CD4-positive, alpha-beta memory T cell (primary cell): Measurements from ENCODE around the gene ZNF568. TPM values are rescaled to one million over a fixed set of nuclear protein-coding genes. Genes with fewer than 3 reads are reported as not detected.

Experiments used
- CTCF ChIA-PET: fragments of 350-600 bp; sonication (Branson Sonifier 250); formaldehyde crosslinking; loops from one replicate; lab custom pipeline; 2021; ENCODE audit warnings: inconsistent platforms; ENCODE audit not compliant: partially characterized antibody; lab: Charles Lee
- POLR2A ChIA-PET: fragments of 350-600 bp; sonication (Branson Sonifier 250); formaldehyde crosslinking; loops from one replicate; lab custom pipeline; 2021; ENCODE audit not compliant: partially characterized antibody; lab: Charles Lee
- DNase-seq, 5 donors: peaks; one replicate each; pipeline versions ENCODE4 v3.0.0 to v3.0.0-alpha.2; 2020 to 2022; ENCODE audit warnings: mixed read lengths in 1 of 5
- H3K27ac ChIP-seq: one replicate; pipeline ENCODE4 v1.7.0; 2013; ENCODE audit warnings: low read depth, low read length
- H3K27me3 ChIP-seq: 2 replicates; pipeline ENCODE4 v1.7.0; 2013; ENCODE audit warnings: mild to moderate bottlenecking, low read length, moderate library complexity; ENCODE audit not compliant: insufficient read depth
- H3K36me3 ChIP-seq: 2 replicates; pipeline ENCODE4 v1.7.0; 2013; ENCODE audit warnings: mild to moderate bottlenecking, low read length, moderate library complexity; ENCODE audit not compliant: insufficient read depth
- H3K4me1 ChIP-seq: 2 replicates; pipeline ENCODE4 v1.7.0; 2013; ENCODE audit warnings: mild to moderate bottlenecking, low read length, moderate library complexity; ENCODE audit not compliant: insufficient read depth
- H3K4me3 ChIP-seq, 2 donors: one replicate each; pipeline ENCODE4 v1.7.0; 2013; ENCODE audit warnings: low read length in 2 of 2, mild to moderate bottlenecking in 1 of 2
- H3K9me3 ChIP-seq, 2 donors: one replicate each; pipeline ENCODE4 v1.7.0; 2013; ENCODE audit warnings: low read length in 2 of 2, control low read depth in 1 of 2; ENCODE audit not compliant: control insufficient read depth in 1 of 2
- H3K27ac Mint-ChIP-seq, 7 donors: one replicate each; pipeline ENCODE4 v1.8.0; 2020 to 2021; ENCODE audit warnings: mixed read lengths in 7 of 7, mild to moderate bottlenecking in 6 of 7, inconsistent platforms in 3 of 7, moderate library complexity in 3 of 7
- H3K27me3 Mint-ChIP-seq, 2 donors: one replicate each; pipeline ENCODE4 v1.8.0; 2020 to 2021; ENCODE audit warnings: mixed read lengths in 2 of 2
- H3K36me3 Mint-ChIP-seq, 2 donors: one replicate each; pipeline ENCODE4 v1.8.0; 2020 to 2021; ENCODE audit warnings: mixed read lengths in 2 of 2, inconsistent platforms in 1 of 2, mild to moderate bottlenecking in 1 of 2
- H3K4me1 Mint-ChIP-seq, 4 donors: one replicate each; pipeline ENCODE4 v1.8.0; 2020 to 2021; ENCODE audit warnings: mixed read lengths in 4 of 4, mild to moderate bottlenecking in 1 of 4
- H3K4me3 Mint-ChIP-seq, 8 donors: one replicate each; pipeline ENCODE4 v1.8.0; 2020 to 2021; ENCODE audit warnings: mixed read lengths in 8 of 8, mild to moderate bottlenecking in 7 of 8, moderate library complexity in 6 of 8, inconsistent platforms in 3 of 8
- H3K9me3 Mint-ChIP-seq, 8 donors: one replicate each; pipeline ENCODE4 v1.8.0; 2020 to 2021; ENCODE audit warnings: mixed read lengths in 8 of 8, mild to moderate bottlenecking in 5 of 8, inconsistent platforms in 3 of 8, moderate library complexity in 1 of 8
- intact Hi-C: fragments of 100-400 bp; cut with micrococcal nuclease; formaldehyde crosslinking; loops from one replicate; pipeline ENCODE4 v1.15.1; 2023
- polyA plus RNA-seq, 2 donors: library from polyadenylated mRNA; unstranded; fragments of 300-500 nt; fragmentation: Illumina TruSeq; gene quantifications; one replicate each; pipeline ENCODE4 v1.2.3, GENCODE V29; 2021
- total RNA-seq, 2 experiments: library from RNA; stranded (reverse); gene quantifications; one replicate each; pipeline ENCODE4 v1.2.3, GENCODE V29; 2021

Gene ZNF568
- total and polyA plus RNA-seq, 4 experiments from 2014 or later: 7.6 to 20.3 (median 14.9) TPM

DNA sequence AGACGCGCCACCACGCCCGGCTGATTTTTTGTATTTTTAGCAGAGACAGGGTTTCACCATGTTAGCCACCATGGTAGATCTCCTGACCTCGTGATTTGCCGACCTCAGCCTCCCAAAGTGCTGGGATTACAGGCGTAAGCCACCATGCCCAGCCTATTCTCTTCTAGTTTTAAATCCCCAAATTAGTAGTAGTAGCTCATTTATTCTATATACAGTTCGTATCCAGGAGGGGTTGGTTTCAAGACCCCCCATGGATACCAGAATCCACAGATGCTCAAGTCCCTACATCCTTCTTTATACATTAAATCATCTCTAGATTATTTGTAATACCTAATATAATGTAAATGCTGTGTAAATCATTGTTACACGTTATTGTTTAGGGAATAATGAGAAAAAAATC is 2.0 kb downstream of the ZNF568 start:
- ChIA-PET POLR2A (no interaction called here), CTCF (no interaction called here)
- no peaks in the 10 kb centered on the region for H3K27me3 Mint-ChIP-seq
- peaks cover 64 to 65% of the 10 kb centered on the region in 2 donors for H3K36me3 Mint-ChIP-seq
- Histone ChIP-seq H3K4me3 (no peak overlapping the region), H3K27ac (no peak overlapping the region), H3K4me1 (peaks cover 14% of the 10 kb centered on the region), H3K9me3 (no peaks in the 10 kb centered on the region), H3K27me3 (no peaks in the 10 kb centered on the region), H3K36me3 (peaks cover 14% of the 10 kb centered on the region)
- intact Hi-C loops: no loop called here
- peak overlapping the region in 3 of 7 donors; percentile 22 to 74 (median 57) for H3K27ac Mint-ChIP-seq
- peaks cover 2 to 36% (median 15%) of the 10 kb centered on the region in 8 donors for H3K9me3 Mint-ChIP-seq
- DNase-seq: no peak
- peak overlapping the region in 5 of 8 donors; percentile 42 to 51 (median 48) for H3K4me3 Mint-ChIP-seq
- H3K4me1 Mint-ChIP-seq: peaks cover 19 to 39% (median 28%) of the 10 kb centered on the region in 4 donors

GRCh38 chr19:36931684-36932083 is 15.6 kb downstream of the ZNF568 start:
- H3K27ac Mint-ChIP-seq: no peak overlapping the region
- Histone ChIP-seq H3K9me3 (peaks cover 0 to 8% of the 10 kb centered on the region in 2 donors), H3K36me3 (peaks cover 5% of the 10 kb centered on the region), H3K27me3 (no peaks in the 10 kb centered on the region), H3K4me1 (no peaks in the 10 kb centered on the region), H3K27ac (no peak overlapping the region), H3K4me3 (no peak overlapping the region)
- peaks cover 3 to 82% (median 60%) of the 10 kb centered on the region in 8 donors for H3K9me3 Mint-ChIP-seq
- ChIA-PET POLR2A (no interaction called here), CTCF (interaction anchor here (1.7 kb wide), 1 partner anchor 15 kb away, joined by 5 read pairs; no protein-coding TSS in a partner anchor)
- intact Hi-C loops: no loop called here
- DNase-seq: no peak
- no peak overlapping the region for H3K4me3 Mint-ChIP-seq
- peaks cover 69 to 84% of the 10 kb centered on the region in 2 donors for H3K36me3 Mint-ChIP-seq
- no peaks in the 10 kb centered on the region for H3K27me3 Mint-ChIP-seq
- no peaks in the 10 kb centered on the region for H3K4me1 Mint-ChIP-seq

DNA sequence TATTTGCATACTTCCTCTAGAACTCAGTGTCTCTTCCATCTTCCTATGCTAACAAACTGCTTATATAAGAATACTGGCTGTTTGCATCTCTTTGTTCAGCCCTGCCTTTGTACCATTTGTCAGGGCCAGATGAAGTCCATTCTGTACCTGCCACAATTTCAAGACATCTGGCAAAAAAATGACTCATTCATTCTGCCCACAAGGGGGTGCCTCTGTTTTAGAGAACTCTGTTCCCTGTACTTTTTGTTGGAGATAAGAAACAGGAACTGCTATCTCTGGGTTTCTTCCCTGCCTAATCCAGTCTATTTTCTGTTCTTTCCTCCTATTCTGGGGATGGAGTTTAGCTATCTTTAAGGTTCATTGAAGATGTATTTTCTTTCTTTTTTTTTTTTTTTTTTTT is 23.0 kb downstream of the ZNF568 start:
- Mint-ChIP-seq H3K4me1 (peaks cover 0 to 1% (median 0%) of the 10 kb centered on the region in 4 donors), H3K9me3 (peaks cover 4 to 95% (median 75%) of the 10 kb centered on the region in 8 donors), H3K27me3 (no peaks in the 10 kb centered on the region), H3K27ac (no peak overlapping the region), H3K4me3 (no peak overlapping the region), H3K36me3 (peaks cover 80 to 95% of the 10 kb centered on the region in 2 donors)
- Histone ChIP-seq H3K4me1 (no peaks in the 10 kb centered on the region), H3K27me3 (no peaks in the 10 kb centered on the region), H3K9me3 (no peaks in the 10 kb centered on the region), H3K4me3 (no peak overlapping the region), H3K27ac (no peak overlapping the region), H3K36me3 (peaks cover 46% of the 10 kb centered on the region)
- CTCF ChIA-PET: no interaction called here
- POLR2A ChIA-PET: no interaction called here
- intact Hi-C loops: no loop called here
- DNase-seq: no peak

GRCh38 chr19:36950335-36951119 is 34.4 kb downstream of the ZNF568 start:
- intact Hi-C loops: no loop called here

GRCh38 chr19:36962346-36962745 is 46.2 kb downstream of the ZNF568 start:
- Mint-ChIP-seq H3K27me3 (no peaks in the 10 kb centered on the region), H3K4me1 (no peaks in the 10 kb centered on the region), H3K27ac (no peak overlapping the region), H3K9me3 (peaks cover 2 to 82% (median 53%) of the 10 kb centered on the region in 8 donors), H3K36me3 (peaks cover 22 to 29% of the 10 kb centered on the region in 2 donors), H3K4me3 (no peak overlapping the region)
- Histone ChIP-seq H3K27ac (no peak overlapping the region), H3K4me3 (peak overlapping the region in 1 of 2 donors; percentile 17), H3K27me3 (no peaks in the 10 kb centered on the region), H3K36me3 (no peaks in the 10 kb centered on the region), H3K9me3 (peaks cover 0 to 12% of the 10 kb centered on the region in 2 donors), H3K4me1 (no peaks in the 10 kb centered on the region)
- intact Hi-C loops: no loop called here
- DNase-seq: no peak
- CTCF ChIA-PET: interaction anchor here (0.7 kb wide), 1 partner anchor 770 kb away, joined by 3 read pairs; no protein-coding TSS in a partner anchor
- POLR2A ChIA-PET: no interaction called here

More at GRCh38 chr19:36950335-36951119, 34.4 kb downstream of the ZNF568 start:
- H3K27ac Mint-ChIP-seq: no peak overlapping the region
- Histone ChIP-seq H3K36me3 (peaks cover 7% of the 10 kb centered on the region), H3K27me3 (no peaks in the 10 kb centered on the region), H3K4me3 (no peak overlapping the region), H3K4me1 (no peaks in the 10 kb centered on the region), H3K27ac (no peak overlapping the region), H3K9me3 (peaks cover 0 to 38% of the 10 kb centered on the region in 2 donors)
- DNase-seq: no peak
- H3K36me3 Mint-ChIP-seq: peaks cover 53 to 58% of the 10 kb centered on the region in 2 donors
- peaks cover 0 to 90% (median 68%) of the 10 kb centered on the region in 8 donors for H3K9me3 Mint-ChIP-seq
- POLR2A ChIA-PET: no interaction called here
- H3K4me3 Mint-ChIP-seq: no peak overlapping the region
- no peaks in the 10 kb centered on the region for H3K4me1 Mint-ChIP-seq
- H3K27me3 Mint-ChIP-seq: no peaks in the 10 kb centered on the region
- CTCF ChIA-PET: no interaction called here

GRCh38 chr19:36963280-36963679 is 47.1 kb downstream of the ZNF568 start:
- H3K4me1 Mint-ChIP-seq: no peaks in the 10 kb centered on the region
- no peak overlapping the region for H3K27ac Mint-ChIP-seq
- no peak overlapping the region for H3K4me3 Mint-ChIP-seq
- POLR2A ChIA-PET: no interaction called here
- Histone ChIP-seq H3K27me3 (no peaks in the 10 kb centered on the region), H3K4me3 (no peak overlapping the region), H3K36me3 (no peaks in the 10 kb centered on the region), H3K4me1 (no peaks in the 10 kb centered on the region), H3K9me3 (peaks cover 0 to 12% of the 10 kb centered on the region in 2 donors), H3K27ac (no peak overlapping the region)
- no peak for DNase-seq
- no peaks in the 10 kb centered on the region for H3K27me3 Mint-ChIP-seq
- CTCF ChIA-PET: no interaction called here
- H3K9me3 Mint-ChIP-seq: peaks cover 2 to 75% (median 47%) of the 10 kb centered on the region in 8 donors
- intact Hi-C loops: no loop called here
- H3K36me3 Mint-ChIP-seq: peaks cover 22 to 23% of the 10 kb centered on the region in 2 donors

GRCh38 chr19:36972571-36972970 is 56.4 kb downstream of the ZNF568 start:
- POLR2A ChIA-PET: interaction anchor here (0.9 to 1.7 kb wide), 8 partner anchors 106 to 534 kb away, joined by 3 to 7 read pairs (median 4); partner anchors contain the start of genes ZNF345, ZNF382, ZNF383 and ZNF420
- Mint-ChIP-seq H3K27me3 (no peaks in the 10 kb centered on the region), H3K27ac (peak overlapping the region in 3 of 7 donors; percentile 70 to 97 (median 88)), H3K4me1 (peaks cover 8 to 18% (median 11%) of the 10 kb centered on the region in 4 donors), H3K36me3 (peaks cover 13 to 34% of the 10 kb centered on the region in 2 donors), H3K9me3 (peaks cover 0 to 9% (median 3%) of the 10 kb centered on the region in 8 donors), H3K4me3 (peak overlapping the region; percentile 54 to 98 (median 96))
- peak in 1 of 5 donors; percentile 2 for DNase-seq
- peaks cover 1% of the 10 kb centered on the region for H3K36me3 ChIP-seq
- H3K27me3 ChIP-seq: no peaks in the 10 kb centered on the region
- H3K27ac ChIP-seq: peak overlapping the region; percentile 68
- intact Hi-C loops: loop anchor here (2.0 to 5.0 kb wide), 3 partner anchors 200 to 930 kb away; partner anchors contain the start of genes ZNF383 and ZNF850
- no peaks in the 10 kb centered on the region for H3K9me3 ChIP-seq
- CTCF ChIA-PET: interaction anchor here (0.7 to 1.7 kb wide), 7 partner anchors 14 to 398 kb away, joined by 3 to 5 read pairs (median 4); partner anchors contain the start of genes ZNF420, ZNF527, ZNF568 and ZNF585B
- peaks cover 16% of the 10 kb centered on the region for H3K4me1 ChIP-seq
- H3K4me3 ChIP-seq: peak overlapping the region; percentile 80 to 86
